Endothelial cell of umbilical vein (primary cell): ENCODE data around the gene NARS2. TPM values are rescaled to one million over a fixed set of nuclear protein-coding genes. Genes with fewer than 3 reads are reported as not detected.

Source experiments
- BruUV-seq: library from RNA; stranded (reverse); fragments of 400-500 nt; replicated peaks from 2 replicates; lab custom pipeline; 2021; lab: Mats Ljungman, UMichigan
- CTCF ChIA-PET: fragments of 300-600, 350-600 bp; sonication (Branson Sonifier 250); formaldehyde crosslinking; loops from one replicate; lab custom pipeline; 2021; ENCODE audit warnings: antibody characterized with exemption, inconsistent platforms; lab: Charles Lee
- POLR2A ChIA-PET: fragments of 300-600, 350-600 bp; sonication (Branson Sonifier 250); formaldehyde crosslinking; loops from one replicate; lab custom pipeline; 2021; ENCODE audit warnings: antibody characterized with exemption, inconsistent platforms; lab: Charles Lee
- DNase-seq: peaks from one replicate; pipeline ENCODE4 v3.0.0-alpha.2; 2011; ENCODE audit warnings: low read depth, low spot score
- FAIRE-seq: peaks from 2 replicates; lab custom pipeline; 2011; peaks lifted over from hg19 to GRCh38; lab: Jason Lieb, UNC
- H2AFZ ChIP-seq: 2 replicates; pipeline ENCODE4 v1.6.0; 2012; ENCODE audit warnings: low read depth, low read length, control low read depth, inconsistent platforms
- H3K27ac ChIP-seq: 2 replicates; pipeline ENCODE4 v1.5.1; 2011; ENCODE audit warnings: low read depth, mild to moderate bottlenecking, control low read depth, low read length, moderate library complexity; ENCODE audit not compliant: insufficient read depth
- H3K27me3 ChIP-seq, 2 experiments: 2 replicates each; pipeline versions ENCODE4 v1.6.0 to v1.6.1; 2011; ENCODE audit warnings: low read length in 2 of 2, mixed read lengths in 1 of 2; ENCODE audit not compliant: control insufficient read depth in 2 of 2, insufficient read depth in 2 of 2
- H3K36me3 ChIP-seq, 2 experiments: 2 replicates in 1 of 2; 3 replicates in 1 of 2; pipeline ENCODE4 v1.5.1; 2011; ENCODE audit warnings: low read length in 2 of 2, mild to moderate bottlenecking in 1 of 2, moderate library complexity in 1 of 2; ENCODE audit not compliant: control insufficient read depth in 2 of 2, insufficient read depth in 2 of 2; ENCODE audit errors: extremely low read depth in 1 of 2
- H3K4me1 ChIP-seq: 3 replicates; pipeline ENCODE4 v1.5.1; 2011; ENCODE audit warnings: mild to moderate bottlenecking, low read length; ENCODE audit not compliant: control insufficient read depth, insufficient read depth; ENCODE audit errors: extremely low read depth
- H3K4me2 ChIP-seq: 2 replicates; pipeline ENCODE4 v1.6.1; 2011; ENCODE audit warnings: low read length, control low read depth, mixed read lengths; ENCODE audit not compliant: insufficient read depth
- H3K4me3 ChIP-seq, 3 experiments: fragments of 200-600 bp in 1 of 3; sonication (generic), shearing (Covaris generic) in 1 of 3; replicated peaks in 1 of 3; 2 replicates each; pipeline ENCODE4 v1.5.1; 2011 to 2016; ENCODE audit warnings: control low read depth in 3 of 3, low read length in 3 of 3, mild to moderate bottlenecking in 2 of 3, inconsistent platforms in 1 of 3, low read depth in 1 of 3, moderate library complexity in 1 of 3; ENCODE audit not compliant: insufficient read depth in 1 of 3
- H3K79me2 ChIP-seq: 2 replicates; pipeline ENCODE4 v1.6.0; 2012; ENCODE audit warnings: low read length, inconsistent platforms; ENCODE audit not compliant: control insufficient read depth, insufficient read depth
- H3K9ac ChIP-seq: replicated peaks from 2 replicates; pipeline ENCODE3; 2011; ENCODE audit warnings: low read length, control low read depth; ENCODE audit not compliant: insufficient read depth; ENCODE audit errors: extremely low read depth
- H3K9me1 ChIP-seq: replicated peaks from 3 replicates; pipeline ENCODE4 v1.6.0; 2011; ENCODE audit warnings: mild to moderate bottlenecking, low read length; ENCODE audit not compliant: control insufficient read depth, insufficient read depth; ENCODE audit errors: extremely low read depth
- H3K9me3 ChIP-seq: replicated peaks from 2 replicates; pipeline ENCODE4 v1.5.1; 2012; ENCODE audit warnings: low read length, inconsistent platforms; ENCODE audit not compliant: control insufficient read depth, insufficient read depth
- H4K20me1 ChIP-seq: replicated peaks from 2 replicates; pipeline ENCODE3; 2011; ENCODE audit warnings: mild to moderate bottlenecking, low read length; ENCODE audit not compliant: control insufficient read depth, insufficient read depth; ENCODE audit errors: extremely low read depth
- CTCF ChIP-seq, 2 donors: IDR thresholded peaks; 1 replicate in 1 of 2; 2 replicates in 1 of 2; pipeline ENCODE4 v1.5.1; 2011; ENCODE audit warnings: low read length in 2 of 2, mild to moderate bottlenecking in 2 of 2, moderate library complexity in 2 of 2, control low read depth in 1 of 2, inconsistent platforms in 1 of 2, low read depth in 1 of 2; ENCODE audit not compliant: insufficient read depth in 1 of 2; ENCODE audit errors: extremely low read depth in 1 of 2
- EZH2 ChIP-seq: IDR thresholded peaks from 2 replicates; pipeline ENCODE4 v1.6.1; 2012; ENCODE audit warnings: borderline replicate concordance, low read depth, mild to moderate bottlenecking, moderate library complexity, low read length, inconsistent platforms; ENCODE audit not compliant: severe bottlenecking
- FOS ChIP-seq: IDR thresholded peaks from 2 replicates; pipeline ENCODE4 v1.6.1; 2011; ENCODE audit warnings: mild to moderate bottlenecking, low read length, moderate library complexity, borderline replicate concordance; ENCODE audit not compliant: insufficient read depth
- GATA2 ChIP-seq: IDR thresholded peaks from 2 replicates; pipeline ENCODE4 v1.7.0; 2011; ENCODE audit warnings: low read depth, mild to moderate bottlenecking, moderate library complexity, mixed read lengths, low read length; ENCODE audit not compliant: insufficient read length, insufficient read depth
- JUN ChIP-seq: IDR thresholded peaks from 2 replicates; pipeline ENCODE4 v1.6.1; 2011; ENCODE audit warnings: borderline replicate concordance, low read depth; ENCODE audit not compliant: insufficient read length, insufficient read depth
- MAX ChIP-seq: IDR thresholded peaks from 2 replicates; pipeline ENCODE4 v1.6.1; 2011; ENCODE audit not compliant: insufficient read depth, insufficient read length
- MYC ChIP-seq: IDR thresholded peaks from one replicate; pipeline ENCODE4 v1.6.1; 2011; ENCODE audit warnings: mild to moderate bottlenecking, low read depth, low read length
- POLR2A ChIP-seq: IDR thresholded peaks from 2 replicates; pipeline ENCODE4 v1.6.1; 2012; ENCODE audit warnings: low read depth, mild to moderate bottlenecking, control low read depth, low read length
- POLR2AphosphoS5 ChIP-seq: IDR thresholded peaks from 2 replicates; pipeline ENCODE4 v1.6.1; 2012; ENCODE audit warnings: low read depth, mild to moderate bottlenecking, control low read depth, low read length, moderate library complexity; ENCODE audit not compliant: insufficient read depth
- dilution Hi-C: fragments of 300-500 bp; cut with MboI; formaldehyde crosslinking; loops from one replicate; pipeline ENCODE4 v1.15.0; 2019; ENCODE audit warnings: low sequenced_read_pairs; ENCODE audit not compliant: extremely low pct_ligation_motif_present
- intact Hi-C: fragments of 100-400 bp; cut with micrococcal nuclease; formaldehyde crosslinking; loops from one replicate; pipeline ENCODE4 v1.10.0; 2022
- polyA plus RNA-seq, 4 experiments: library from polyadenylated mRNA; depleted of rRNA in 3 of 4; stranded (reverse) in 3 of 4; unstranded in 1 of 4; fragments of >200 nt; gene quantifications; 2 replicates each; pipeline versions ENCODE4 v1.2.1 to v1.2.3, GENCODE V29; 2011 to 2012; ENCODE audit warnings: missing spikeins in 1 of 4
- total RNA-seq: library from RNA; stranded (reverse); gene quantifications from 2 replicates; pipeline ENCODE4 v1.2.3, GENCODE V29; 2021

The NARS2 gene
- total and polyA plus RNA-seq, 2 donors (not counting 3 experiments of a cell fraction or from before 2014, with no cell fraction given): 6.9 to 16.7 TPM

GRCh38 chr11:78533399-78533798, 41.3 kb downstream of the NARS2 start:
- intact Hi-C loops: no loop called here
- TF ChIP-seq EZH2: no peak
- TF ChIP-seq POLR2AphosphoS5: no peak
- no peak for TF ChIP-seq GATA2
- TF ChIP-seq POLR2A: no peak
- no peak for TF ChIP-seq FOS
- no peak for TF ChIP-seq CTCF (IDR thresholded peaks at IDR 0.05; ENCODE audit: extremely low read depth in 1 of 2, insufficient read depth in 1 of 2, low read depth in 1 of 2, low read length in 2 of 2)
- TF ChIP-seq MAX: no peak
- TF ChIP-seq JUN: no peak
- no peak for TF ChIP-seq MYC
- Histone ChIP-seq H3K9me1 (no peaks in the 10 kb centered on the region), H3K36me3 (no peaks in the 10 kb centered on the region), H3K4me2 (no peak overlapping the region), H3K4me3 (no peak overlapping the region), H3K9ac (no peak overlapping the region), H3K27me3 (no peaks in the 10 kb centered on the region), H3K27ac (no peak overlapping the region), H3K4me1 (no peaks in the 10 kb centered on the region), H3K79me2 (no peaks in the 10 kb centered on the region), H2AFZ (no peak overlapping the region), H3K9me3 (no peaks in the 10 kb centered on the region), H4K20me1 (no peaks in the 10 kb centered on the region)
- no TSS peak for BruUV-seq
- FAIRE-seq (no peak), DNase-seq (no peak)
- dilution Hi-C loops: no loop called here
- ChIA-PET CTCF (interaction anchor here (0.9 kb wide), 1 partner anchor 44 kb away, joined by 3 read pairs; no protein-coding TSS in a partner anchor), POLR2A (no interaction called here)
